Measurements from ENCODE around the gene ERC1.

DNA sequence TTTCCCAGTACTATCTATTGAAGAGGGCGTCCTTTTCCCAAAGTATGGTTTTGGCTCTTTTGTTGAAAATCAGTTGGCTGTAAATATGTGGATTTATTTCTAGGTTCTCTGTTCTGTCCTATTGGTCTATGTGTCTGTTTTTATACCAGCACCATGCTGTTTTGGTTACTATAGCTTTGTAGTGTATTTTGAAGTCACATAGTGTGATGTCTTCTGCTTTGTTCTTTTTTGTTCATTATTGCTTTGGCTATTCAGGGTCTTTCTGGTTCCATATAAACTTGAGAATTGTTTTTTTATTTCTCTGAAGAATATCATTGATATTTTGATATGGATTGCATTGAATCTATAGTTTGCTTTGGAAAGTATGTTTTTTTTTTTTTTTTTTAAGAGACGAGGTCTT lies 67.4 kb downstream of the ERC1 start:
- no peak for TF ChIP-seq EZH2phosphoT487 (IDR thresholded peaks at IDR 0.05; ENCODE audit: borderline replicate concordance, low read length)
- TF ChIP-seq, protein P1, sequence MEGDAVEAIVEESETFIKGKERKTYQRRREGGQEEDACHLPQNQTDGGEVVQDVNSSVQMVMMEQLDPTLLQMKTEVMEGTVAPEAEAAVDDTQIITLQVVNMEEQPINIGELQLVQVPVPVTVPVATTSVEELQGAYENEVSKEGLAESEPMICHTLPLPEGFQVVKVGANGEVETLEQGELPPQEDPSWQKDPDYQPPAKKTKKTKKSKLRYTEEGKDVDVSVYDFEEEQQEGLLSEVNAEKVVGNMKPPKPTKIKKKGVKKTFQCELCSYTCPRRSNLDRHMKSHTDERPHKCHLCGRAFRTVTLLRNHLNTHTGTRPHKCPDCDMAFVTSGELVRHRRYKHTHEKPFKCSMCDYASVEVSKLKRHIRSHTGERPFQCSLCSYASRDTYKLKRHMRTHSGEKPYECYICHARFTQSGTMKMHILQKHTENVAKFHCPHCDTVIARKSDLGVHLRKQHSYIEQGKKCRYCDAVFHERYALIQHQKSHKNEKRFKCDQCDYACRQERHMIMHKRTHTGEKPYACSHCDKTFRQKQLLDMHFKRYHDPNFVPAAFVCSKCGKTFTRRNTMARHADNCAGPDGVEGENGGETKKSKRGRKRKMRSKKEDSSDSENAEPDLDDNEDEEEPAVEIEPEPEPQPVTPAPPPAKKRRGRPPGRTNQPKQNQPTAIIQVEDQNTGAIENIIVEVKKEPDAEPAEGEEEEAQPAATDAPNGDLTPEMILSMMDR (IDR thresholded peaks at IDR 0.05; ENCODE audit: low read depth, low read length, poor library complexity, severe bottlenecking) = no peak

Measured in DOHH2 (cell line).